Right ventricle myocardium inferior (tissue), 1 donor: Measurements from ENCODE around the gene PSMA3. TPM values are rescaled to one million over a fixed set of nuclear protein-coding genes. Genes with fewer than 3 reads are reported as not detected.
"Not testable (repeated sequence)": the region's sequence is repeated elsewhere in the genome, so short reads cannot be mapped to it uniquely, and the experiment has no call there.

Experiments used
- ATAC-seq: fragments of 200-7000 bp; cut with Tn5 transposase; one replicate; pipeline ENCODE4 v1.9.1; 2020; ENCODE audit warnings: mild to moderate bottlenecking, moderate library complexity
- DNase-seq: peaks from one replicate; pipeline ENCODE4 v3.0.0; 2021; ENCODE audit errors: missing footprints
- intact Hi-C: fragments of 100-400 bp; cut with DNase I; formaldehyde crosslinking; loops from one replicate; pipeline ENCODE4 v1.11.0; 2022
- total RNA-seq: library from RNA; stranded (reverse); fragmentation: NEBNext Ultra II Directional; extraction: Animal tissue kit (Norgen Biotek cat#: 25700); gene quantifications from one replicate; pipeline ENCODE4 v1.2.1, GENCODE V29; 2021
- donor health status: DM: no; HTN: yes; CAD: no; lungs with severe emphysema.

PSMA3 gene
- total RNA-seq, 1 donor from 2014 or later: 149 TPM

- intact Hi-C loops: no loop called here
- no peak for DNase-seq
- no peak for ATAC-seq
These were observed 13.5 kb downstream of the PSMA3 start for GRCh38 chr14:58258156-58258555.

- DNase-seq, intact Hi-C loops, ATAC-seq: not testable (repeated sequence)
These were observed 17.4 kb downstream of the PSMA3 start for GRCh38 chr14:58262005-58262404.

DNA sequence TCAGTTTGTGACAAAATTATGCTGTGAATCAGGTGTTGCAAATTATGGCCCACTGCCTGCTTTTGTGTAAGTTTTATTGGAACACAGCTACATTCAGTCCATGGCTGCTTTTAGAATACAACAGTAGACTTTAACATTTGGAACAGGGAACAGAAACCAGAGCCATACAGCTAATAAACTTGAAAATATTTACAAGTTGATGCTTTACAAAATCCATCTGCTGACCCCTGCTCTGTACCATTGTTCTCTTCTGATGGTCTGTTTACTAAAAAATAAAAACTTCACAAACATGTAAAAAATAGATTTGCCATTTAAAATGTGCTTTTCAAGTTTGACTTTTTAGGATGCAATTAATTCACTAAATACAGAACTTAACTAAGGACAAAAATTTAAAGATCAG is 20.8 kb downstream of the PSMA3 start:
- DNase-seq (no peak), ATAC-seq (no peak)
- intact Hi-C loops: no loop called here

GRCh38 chr14:58270628-58271027 is 26.0 kb downstream of the PSMA3 start:
- intact Hi-C loops: no loop called here
- ATAC-seq: no peak
- no peak for DNase-seq

DNA sequence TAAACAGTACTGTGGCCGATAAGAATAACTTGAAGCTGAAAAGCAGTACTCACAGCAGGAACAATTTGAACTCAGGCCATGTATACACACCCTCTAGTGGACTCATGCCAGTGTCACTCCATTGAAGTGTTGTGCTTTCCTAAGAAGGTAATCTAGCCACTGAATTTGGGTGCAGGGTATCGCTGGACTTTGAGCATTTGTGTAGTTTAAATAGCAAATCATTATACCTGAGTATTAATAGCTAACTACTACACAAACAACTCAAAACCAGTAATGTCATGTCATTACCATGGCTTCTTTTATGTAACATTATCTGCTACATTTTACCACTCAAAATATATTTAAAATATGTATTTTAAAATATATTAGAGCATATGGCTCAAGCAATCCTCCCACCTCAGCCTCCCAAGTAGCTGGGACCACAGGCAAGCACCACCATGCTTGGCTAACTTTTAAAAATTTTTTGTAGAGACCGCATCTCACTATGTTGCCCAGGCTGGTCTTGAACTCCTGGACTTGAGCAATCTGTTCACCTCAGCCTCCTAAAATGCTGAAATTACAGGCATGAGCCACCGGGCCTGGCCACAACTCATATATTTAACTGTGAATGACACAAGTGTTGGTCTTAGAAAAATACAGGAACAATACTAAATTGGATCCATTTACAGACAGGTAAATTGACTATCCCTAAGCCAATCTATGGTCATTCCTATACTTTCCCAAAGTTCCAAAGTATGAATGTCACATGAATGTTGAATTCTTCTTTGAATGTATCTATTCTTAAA is 28.1 kb downstream of the PSMA3 start:
- DNase-seq (no peak), ATAC-seq (peak; percentile 78)
- intact Hi-C loops: no loop called here

DNA sequence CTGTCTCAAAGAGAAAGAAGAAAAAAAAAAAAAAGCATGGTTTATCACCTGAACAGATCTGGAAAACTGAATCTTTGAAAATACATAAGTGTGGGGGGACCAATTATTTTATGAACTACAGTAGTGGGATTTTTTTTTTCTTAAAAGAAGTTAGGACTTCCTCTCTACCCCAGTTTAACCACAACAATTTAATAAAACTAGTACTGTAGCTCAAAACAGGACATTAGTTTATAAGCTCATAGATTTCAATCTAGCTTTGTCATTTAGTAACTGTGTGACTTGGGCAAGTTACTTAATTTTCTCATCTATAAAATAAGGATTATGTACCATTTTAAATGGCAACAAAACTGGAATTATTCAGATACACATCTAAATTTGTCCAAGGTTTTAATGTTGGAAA is 30.2 kb downstream of the PSMA3 start:
- ATAC-seq: no peak
- intact Hi-C loops: no loop called here
- DNase-seq: no peak

- ATAC-seq: no peak
- intact Hi-C loops: no loop called here
- no peak for DNase-seq
These were observed 31.0 kb downstream of the PSMA3 start for GRCh38 chr14:58275527-58276190.

DNA sequence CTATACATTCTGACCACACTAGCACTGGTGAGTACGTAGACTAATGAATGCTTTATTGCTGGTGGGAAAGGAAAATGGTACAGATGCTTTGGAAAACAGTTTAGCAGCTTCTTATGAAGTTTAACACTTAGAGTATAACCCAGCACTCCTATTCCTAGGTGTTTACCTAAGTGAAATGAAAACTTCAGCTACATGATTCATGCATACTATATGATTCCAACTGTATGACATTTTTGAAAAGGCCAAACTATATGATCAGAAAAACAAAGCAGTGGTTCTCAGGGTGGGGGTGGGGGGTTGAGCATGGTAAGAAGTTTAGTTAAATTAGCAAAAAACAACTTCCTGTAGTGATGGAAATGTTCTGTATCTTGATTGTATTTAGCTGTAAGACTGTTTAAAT is 31.6 kb downstream of the PSMA3 start:
- ATAC-seq (no peak), DNase-seq (no peak)
- intact Hi-C loops: no loop called here

GRCh38 chr14:58278177-58278576 is 33.5 kb downstream of the PSMA3 start:
- no peak for ATAC-seq
- intact Hi-C loops: no loop called here
- DNase-seq: no peak

DNA sequence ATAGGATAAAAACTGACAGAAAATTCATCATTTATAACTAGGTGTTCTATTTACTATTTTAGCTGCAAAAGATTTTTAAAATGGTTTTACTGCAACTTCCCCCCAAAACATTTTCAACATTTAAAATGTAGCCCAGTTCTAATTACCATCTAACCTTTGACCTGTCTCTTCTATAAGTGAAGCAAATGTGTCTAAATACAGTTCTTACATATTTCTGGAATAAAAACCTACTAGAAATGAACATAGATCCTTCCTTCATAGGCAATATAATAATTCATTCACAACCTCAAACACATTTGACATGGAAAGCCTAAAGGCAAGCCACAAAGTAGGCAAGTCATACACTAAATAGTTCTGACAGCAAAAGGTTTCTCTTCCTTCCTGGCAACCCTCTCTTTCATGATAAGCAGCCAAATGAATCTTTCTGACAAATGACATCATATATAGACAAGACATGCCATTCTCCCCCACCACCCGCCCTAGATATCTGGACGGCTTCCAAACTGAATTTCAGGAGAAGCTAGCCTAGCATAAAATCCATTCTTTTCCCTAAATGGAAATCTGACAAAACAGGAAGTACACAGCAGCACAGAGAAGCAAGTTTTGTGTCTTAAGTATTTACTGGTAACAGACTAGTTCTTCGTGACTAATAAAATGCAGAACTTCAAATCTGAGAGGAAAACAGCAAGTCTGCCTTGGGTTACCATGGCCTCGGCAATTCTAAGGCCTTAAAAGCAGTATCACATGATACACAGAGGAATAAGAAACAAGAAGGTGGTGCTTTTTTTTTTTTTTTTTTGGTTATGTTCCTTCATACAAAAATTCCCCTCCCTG is 36.5 kb downstream of the PSMA3 start:
- ATAC-seq: peak; percentile 76
- intact Hi-C loops: loop anchor here (2.0 kb wide), 1 partner anchor 16 kb away; no protein-coding TSS in a partner anchor
- DNase-seq: no peak

- no peak for DNase-seq
- no peak for ATAC-seq
- intact Hi-C loops: loop anchor here (2.0 kb wide), 1 partner anchor 15 kb away; no protein-coding TSS in a partner anchor
These were observed 37.3 kb downstream of the PSMA3 start for GRCh38 chr14:58281969-58282368.

DNA sequence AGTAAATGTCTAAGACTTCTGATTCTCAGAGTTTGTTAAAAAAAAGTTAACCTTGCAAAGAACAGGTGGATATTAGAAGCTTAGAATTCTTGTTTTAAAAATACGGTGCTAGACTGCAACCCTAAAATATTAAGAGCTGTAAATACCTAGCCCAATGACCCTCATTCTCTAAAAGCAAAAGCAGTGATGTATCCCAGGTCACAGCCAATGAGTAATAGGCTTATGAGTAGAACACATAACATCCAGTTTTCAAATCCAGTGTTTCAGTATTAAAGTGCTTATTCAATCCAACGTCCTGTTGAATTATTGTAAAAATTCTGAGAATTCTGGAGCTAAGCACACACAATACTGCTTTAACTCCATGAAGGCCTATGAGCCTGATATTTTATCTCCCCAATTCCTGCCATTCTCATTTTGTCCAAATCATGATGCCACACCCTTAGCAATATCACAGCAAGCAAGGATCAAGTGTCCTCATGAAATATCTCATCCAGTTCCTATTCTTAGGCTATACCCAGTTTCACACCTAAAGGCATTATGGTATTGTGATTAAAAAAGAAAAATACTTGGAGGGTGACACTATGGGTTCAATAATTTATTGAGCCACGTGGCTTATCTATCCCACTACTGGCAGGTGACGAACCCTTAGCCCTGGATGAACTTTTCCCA is 38.4 kb downstream of the PSMA3 start:
- DNase-seq (no peak), ATAC-seq (no peak)
- intact Hi-C loops: no loop called here

- no peak for DNase-seq
- no peak for ATAC-seq
- intact Hi-C loops: no loop called here
These were observed 39.1 kb downstream of the PSMA3 start for GRCh38 chr14:58283730-58284129.

DNA sequence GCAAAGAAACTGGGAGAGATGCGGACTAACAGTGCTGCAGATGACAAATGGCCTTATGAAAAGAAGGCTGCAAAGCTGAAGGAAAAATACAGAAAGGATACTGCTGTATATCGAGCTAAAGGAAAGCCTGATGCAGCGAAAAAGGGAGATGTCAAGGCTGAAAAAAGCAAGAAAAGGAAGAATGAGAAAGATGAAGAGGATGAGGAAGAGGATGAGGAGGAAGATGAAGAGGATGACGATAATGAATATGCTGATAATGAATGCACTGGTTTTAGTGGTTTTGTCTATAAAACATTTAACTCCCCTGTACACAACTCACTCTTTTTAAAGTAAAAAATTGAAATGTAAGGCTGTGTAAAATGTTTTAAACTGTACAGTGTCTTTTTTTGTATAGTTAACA is 40.5 kb downstream of the PSMA3 start:
- DNase-seq (no peak), ATAC-seq (no peak)
- intact Hi-C loops: no loop called here

DNA sequence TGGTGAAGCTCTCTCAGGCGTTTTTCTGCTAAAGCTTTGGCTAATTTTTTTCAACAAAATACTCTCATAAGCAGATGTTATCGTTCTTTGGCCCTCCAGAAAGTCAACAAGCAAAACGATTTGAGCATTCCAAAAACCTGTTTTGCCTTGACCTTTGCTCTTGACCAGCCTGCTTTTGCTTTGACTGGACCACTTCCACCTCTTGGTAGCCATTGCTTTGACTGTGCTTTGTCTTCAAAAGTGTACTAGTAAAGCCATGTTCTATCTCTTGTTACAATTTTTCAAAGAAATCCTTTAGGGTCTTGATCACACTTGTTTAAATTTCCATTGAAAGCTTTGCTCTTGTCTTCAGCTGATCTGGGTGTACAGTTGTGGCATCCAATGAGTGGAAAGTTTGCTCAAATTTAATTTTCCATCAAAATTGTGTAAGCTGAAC is 43.0 kb downstream of the PSMA3 start:
- intact Hi-C loops: no loop called here
- ATAC-seq: no peak
- DNase-seq: no peak

DNA sequence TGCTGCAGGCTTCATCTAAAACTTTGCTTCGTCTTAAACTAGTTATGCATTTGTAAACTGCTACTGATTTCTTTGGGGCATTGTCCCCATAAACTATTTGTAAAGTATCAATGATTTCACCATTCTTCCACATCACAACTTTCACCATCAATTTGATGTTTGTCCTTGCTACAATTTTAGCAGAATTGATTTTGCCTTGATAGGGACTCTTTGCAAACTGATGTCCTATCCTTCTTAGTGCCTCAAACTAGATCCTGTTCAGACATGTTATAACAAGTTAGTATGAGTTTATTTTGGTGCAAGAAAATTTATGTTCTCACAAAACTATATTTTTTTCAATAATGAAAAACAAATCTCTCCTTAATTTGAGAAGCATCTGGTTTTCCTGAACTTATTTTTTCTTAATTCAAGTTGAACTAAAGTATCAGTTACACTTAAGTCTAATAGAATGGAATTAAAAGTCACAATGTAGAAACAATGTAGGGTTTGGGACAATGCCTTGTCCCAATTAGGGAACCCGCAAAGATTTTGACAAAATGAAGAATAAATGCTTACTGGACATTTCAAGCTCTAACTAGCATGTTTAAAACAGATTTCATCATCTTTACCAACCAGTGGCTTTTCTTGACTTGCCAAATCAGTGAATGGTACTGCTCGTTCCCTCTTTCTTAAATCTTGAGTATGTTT is 43.6 kb downstream of the PSMA3 start:
- ATAC-seq (no peak), DNase-seq (no peak)
- intact Hi-C loops: no loop called here

DNA sequence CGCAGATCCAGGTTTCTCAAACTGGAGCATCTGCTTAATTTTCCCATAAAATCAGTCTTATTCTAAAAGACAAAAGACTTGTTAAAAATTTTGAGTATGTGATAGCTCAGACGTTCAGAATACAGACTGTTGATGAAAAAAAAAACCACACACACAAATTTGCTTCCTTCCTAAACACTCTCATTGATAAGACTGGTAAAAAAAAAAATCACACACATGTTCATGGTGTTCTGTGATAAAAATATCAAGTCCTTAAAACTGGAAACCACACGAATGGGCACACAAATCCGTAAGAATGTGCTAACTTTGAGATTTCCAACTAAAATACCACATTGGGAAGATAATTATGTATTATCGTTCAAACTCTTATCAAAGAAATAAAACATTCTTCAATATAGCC is 47.0 kb downstream of the PSMA3 start:
- ATAC-seq (no peak), DNase-seq (no peak)
- intact Hi-C loops: no loop called here

GRCh38 chr14:58292187-58292586 is 47.5 kb downstream of the PSMA3 start:
- ATAC-seq: no peak
- no peak for DNase-seq
- intact Hi-C loops: no loop called here
